HG02798 (cell line): ENCODE measurements around the gene S100PBP.
"Not testable (repeated sequence)": the region's sequence is repeated elsewhere in the genome, so short reads cannot be mapped to it uniquely, and the experiment has no call there.

Experiments used
- ATAC-seq: cut with Tn5 transposase; IDR thresholded peaks from one replicate; pipeline ENCODE4 v1.9.1; 2021; ENCODE audit warnings: mild to moderate bottlenecking; ENCODE audit not compliant: unreplicated experiment, poor library complexity

Gene S100PBP

DNA sequence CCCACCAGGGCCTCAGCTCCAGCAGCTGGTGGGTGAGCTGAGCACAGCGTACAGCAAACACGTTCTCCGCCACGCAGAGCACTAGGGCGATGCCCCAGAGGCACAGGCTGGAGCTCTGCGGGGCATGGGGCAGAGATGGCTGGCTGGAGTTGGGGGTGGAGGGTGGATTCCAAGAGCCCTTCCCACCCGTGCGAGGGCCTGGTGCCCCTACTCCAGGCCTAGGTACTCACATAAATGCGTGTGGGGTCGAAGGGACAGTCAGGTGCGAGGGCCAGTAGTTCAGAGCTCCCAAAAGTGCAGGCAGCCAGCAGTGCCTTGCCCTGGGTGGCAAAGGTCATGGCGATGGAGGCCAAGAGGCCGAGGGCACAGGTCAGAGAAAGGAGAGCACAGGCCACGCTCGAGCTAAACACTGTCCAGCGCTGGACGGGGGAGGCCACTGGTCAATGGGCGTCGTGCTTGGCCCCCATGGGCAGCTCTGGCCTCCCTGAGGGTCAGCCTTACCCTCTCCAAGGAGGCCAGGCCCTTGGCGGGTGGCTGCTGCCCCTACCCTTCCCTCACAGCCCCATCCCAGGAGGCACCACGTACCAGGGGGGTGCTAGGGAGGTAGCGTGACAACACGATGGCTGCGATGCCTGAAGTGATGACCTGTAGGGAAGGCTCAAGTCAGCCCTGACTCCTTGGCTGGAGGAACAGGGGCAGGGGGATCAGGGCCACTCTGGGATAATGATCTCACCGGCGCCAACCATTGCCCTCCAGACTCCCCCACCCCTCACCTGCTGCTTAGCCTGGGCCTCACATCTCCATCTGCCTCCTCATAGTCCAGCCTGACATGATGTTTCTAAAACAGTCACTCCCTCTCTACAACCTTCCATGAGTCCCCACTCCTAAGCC is 78.1 kb downstream of the S100PBP start:
- no peak for ATAC-seq

DNA sequence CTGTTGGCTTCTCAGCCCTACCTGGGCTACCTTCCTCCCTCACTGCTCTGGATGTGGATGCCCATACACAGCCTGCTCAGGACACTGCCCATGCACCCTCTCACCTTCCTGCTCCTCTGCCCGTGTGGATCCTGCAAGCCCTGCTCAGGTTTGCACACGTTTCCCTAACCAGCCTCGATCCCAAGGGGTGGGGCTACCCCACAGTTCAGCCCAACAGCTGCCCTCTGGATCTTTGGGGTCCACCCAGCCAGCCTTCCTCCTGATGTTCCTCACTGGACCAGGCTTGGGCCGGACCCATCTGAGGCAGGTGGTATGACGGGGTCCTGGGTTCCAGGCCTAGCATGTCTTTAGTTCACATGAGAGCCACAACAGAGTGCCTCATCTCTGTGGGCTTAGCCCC is 79.0 kb downstream of the S100PBP start:
- ATAC-seq: no peak

- ATAC-seq: no peak
Observed at GRCh38 chr1:32897082-32898049, 79.9 kb downstream of the S100PBP start.

- ATAC-seq: no peak
Observed at GRCh38 chr1:32898056-32898455, 80.6 kb downstream of the S100PBP start.

DNA sequence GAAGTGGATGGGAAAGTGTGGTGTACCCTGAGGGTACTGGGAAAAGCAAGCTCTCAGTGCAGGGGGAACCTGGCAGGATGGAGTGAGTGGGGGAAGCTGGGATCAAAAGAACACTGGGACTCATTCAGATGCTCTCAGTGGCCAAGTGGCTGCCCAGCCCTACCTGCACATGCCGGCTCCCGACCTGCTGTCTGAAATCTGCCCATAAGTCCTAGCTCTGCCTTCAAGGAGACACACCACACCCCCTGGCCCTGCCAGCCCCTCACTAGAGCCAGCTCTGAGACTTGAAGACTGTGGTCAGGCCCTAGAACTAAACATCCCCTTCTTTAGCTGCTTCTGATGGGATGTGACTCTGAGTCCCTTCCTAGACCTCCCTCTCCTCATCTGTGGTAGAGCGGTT is 81.5 kb downstream of the S100PBP start:
- ATAC-seq: no peak

- no peak for ATAC-seq
Observed at GRCh38 chr1:32899586-32900296, 82.3 kb downstream of the S100PBP start.

GRCh38 chr1:32900371-32900955 is 83.0 kb downstream of the S100PBP start:
- no peak for ATAC-seq

DNA sequence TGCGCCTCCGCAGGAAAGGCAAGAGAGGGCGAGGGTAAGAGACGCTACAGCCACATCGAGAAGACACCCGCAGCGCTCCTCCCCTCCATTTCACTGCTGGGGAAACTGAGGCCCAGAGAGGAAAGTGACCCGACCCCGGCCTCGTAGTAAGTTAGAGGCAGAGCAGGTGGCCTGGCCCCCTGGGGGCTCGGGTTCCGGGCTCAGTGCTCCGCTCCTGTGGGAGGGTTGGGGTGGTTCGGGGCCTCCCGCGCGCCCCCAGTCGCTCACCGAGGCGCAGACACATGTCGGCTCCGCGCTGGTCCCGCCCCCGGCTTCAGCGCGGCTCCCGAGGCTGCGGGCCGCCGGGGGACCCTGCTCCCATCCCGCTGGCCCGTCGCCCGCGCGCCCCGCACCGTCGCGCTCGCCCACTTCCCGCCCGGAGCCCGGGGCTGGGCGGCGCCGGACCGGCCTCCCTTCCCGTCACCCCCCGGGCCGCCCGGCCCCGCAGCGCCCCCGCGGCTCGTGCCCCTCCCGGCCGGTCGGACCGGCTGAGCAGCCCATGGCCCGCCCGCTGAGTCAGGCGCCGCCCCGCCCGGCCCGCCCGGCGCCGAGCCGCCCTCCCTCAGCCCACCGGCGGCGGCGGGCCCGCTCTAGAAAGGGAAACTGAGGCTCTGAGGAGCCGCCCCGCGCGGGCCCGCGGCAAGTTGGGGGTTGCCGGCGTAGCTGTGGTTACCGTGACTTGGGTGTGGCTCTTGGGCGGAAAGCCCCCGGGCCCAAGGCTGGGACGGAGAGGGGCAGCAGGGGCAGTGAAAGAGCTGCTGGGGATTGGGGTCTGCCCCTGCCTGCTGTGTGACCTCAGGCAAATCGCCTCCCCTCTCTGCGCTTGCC is 83.7 kb downstream of the S100PBP start, which contains the start of gene TMEM54:
Gene TMEM54, minus strand, starts transcription at position 434 of the 867 bp plus-strand sequence. Its CDS starts 151 bp downstream, at position 283.
- ATAC-seq: no peak

GRCh38 chr1:32901823-32902534 is 84.5 kb downstream of the S100PBP start:
- no peak for ATAC-seq

DNA sequence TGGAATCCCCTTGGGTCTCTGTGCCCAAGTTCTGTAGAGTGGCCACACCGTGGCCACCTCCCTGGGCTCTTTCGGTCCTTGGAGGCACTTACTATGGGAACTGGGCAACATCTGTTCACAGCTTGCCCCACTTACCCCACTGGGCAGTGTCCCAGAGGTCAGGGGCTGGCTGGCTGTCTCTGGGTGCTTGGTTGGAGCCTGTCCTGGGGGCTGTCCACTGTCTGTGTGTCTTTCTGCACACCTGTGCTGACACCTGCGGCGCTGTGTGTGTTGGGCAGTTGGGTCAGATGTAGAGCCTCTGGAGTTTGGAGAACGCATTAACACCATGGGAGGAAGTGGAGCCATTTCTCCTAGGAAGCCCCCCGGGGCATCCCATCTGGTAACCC is 85.1 kb downstream of the S100PBP start:
- ATAC-seq: no peak

DNA sequence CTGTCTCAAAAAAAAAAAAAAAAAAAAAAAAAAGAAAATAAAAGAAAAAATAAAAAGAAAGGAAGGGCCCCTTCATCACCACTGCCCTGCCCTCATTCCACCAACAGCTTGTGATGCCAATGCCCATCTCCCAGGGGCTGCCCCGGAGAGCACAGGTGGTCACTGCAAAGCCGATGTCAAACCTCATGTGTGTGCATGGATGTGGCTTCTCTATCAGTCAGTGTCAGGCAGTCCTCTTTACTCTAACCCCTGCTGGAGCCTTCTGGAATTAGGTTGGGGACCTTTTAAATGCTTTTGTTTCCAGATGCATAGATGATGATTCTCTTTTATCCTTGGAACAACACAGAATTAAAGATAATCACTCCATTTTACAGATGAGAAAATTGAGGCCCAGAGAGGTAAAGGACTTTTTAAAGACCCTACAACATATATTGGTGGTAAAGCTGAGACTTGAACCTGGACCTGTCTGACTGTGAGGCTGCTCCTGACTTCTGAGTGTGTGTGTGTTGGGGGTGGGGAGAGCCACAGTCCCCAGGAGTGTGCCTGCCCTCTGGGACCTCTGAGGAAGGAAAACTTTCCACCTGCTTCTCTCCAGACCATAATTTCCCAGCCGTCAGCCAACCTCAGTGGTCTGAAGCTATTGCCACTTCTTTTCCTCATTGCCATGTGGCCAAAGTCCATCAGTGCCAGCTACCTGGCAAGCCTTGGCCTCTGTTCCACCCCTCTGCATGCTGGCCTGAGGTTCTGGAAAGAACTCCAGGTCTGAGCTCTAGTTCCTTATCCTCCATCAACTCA is 86.7 kb downstream of the S100PBP start:
- no peak for ATAC-seq

- ATAC-seq: no peak
Observed at GRCh38 chr1:32904797-32905196, 87.3 kb downstream of the S100PBP start.

DNA sequence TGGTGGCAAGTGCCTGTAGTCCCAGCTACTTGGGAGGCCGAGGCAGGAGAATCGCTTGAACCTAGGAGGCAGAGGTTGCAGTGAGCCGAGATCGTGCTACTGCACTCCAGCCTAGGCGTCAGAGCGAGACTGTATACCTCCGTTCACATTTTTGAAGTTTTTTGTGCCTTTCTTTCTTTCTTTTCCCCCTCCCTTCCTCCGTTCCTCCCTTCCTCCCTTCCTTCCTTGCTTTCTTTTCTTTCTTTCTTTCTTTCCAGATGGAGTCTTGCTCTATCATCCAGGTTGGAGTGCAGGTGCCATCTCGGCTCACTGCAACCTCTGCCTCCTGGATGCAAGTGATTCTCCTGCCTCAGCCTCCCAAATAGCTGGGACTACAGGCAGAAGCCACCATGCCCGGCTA is 88.1 kb downstream of the S100PBP start:
- not testable (repeated sequence) for ATAC-seq

DNA sequence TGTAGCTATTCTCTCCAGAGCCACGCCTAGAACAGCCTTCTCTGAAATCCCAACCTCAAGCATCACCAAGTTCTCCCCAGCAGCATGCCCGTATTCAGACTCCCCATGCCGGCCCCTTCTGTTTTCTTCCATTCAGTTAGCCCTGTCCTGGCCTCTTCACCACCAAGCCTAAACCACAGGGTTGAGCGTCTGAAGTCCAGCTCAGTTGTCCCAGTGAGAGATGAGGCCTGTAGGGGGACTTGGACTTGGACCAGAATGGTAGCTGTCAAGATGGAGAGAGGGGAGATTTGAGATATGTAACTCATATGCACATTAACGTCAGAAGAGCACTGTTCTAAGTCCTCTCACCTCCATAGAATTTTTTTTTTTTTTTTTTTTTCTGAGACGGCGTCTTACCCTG is 89.2 kb downstream of the S100PBP start:
- no peak for ATAC-seq

DNA sequence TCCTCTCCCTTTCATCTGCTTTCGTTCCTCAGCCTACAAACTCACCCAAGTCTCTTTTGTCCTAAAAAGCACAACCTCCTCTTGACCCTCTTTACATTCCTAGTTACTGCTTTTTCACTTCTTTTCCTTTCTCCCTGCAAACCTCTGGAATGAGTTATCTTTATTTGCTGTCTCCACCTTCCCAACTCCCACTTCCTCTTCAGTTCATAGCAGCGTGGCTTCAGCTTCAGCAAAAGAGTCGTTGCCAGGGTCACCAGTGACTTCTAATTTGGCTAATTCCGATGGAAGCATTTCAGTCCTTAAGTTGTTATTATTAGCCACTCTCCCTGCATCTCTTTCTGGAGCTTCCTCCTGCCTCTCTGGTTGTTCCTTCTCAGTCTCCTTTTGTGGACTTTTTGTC is 90.0 kb downstream of the S100PBP start:
- ATAC-seq: no peak
